NK-92 (cell line): ENCODE results near the gene ARR3.
"Not testable (repeated sequence)": the region's sequence is repeated elsewhere in the genome, so short reads cannot be mapped to it uniquely, and the experiment has no call there.

ENCODE experiments used
- DNase-seq: peaks from one replicate; lab custom pipeline; 2025; ENCODE audit not compliant: unreplicated experiment; lab: John Stamatoyannopoulos, UW

The ARR3 gene

GRCh38 chrX:70279081-70279480 lies 10.9 kb downstream of the ARR3 start:
- no peak for DNase-seq

- no peak for DNase-seq
Measured at GRCh38 chrX:70280573-70280972, 12.4 kb downstream of the ARR3 start.

- no peak for DNase-seq
Measured at GRCh38 chrX:70281951-70282350, 13.8 kb downstream of the ARR3 start, which contains the start of gene RAB41. TSS of gene RAB41 (plus strand) at chrX:70282172. CDS start at chrX:70282218, 46 bp downstream.

GRCh38 chrX:70289168-70289792 lies 21.1 kb downstream of the ARR3 start:
- DNase-seq = no peak

GRCh38 chrX:70289793-70290770 lies 21.9 kb downstream of the ARR3 start, which contains the start of the genes KIF4A and PDZD11:
TSS of gene KIF4A (plus strand) at chrX:70290104. CDS start at chrX:70290459, 355 bp downstream.
TSS of gene PDZD11 (minus strand) at chrX:70289927. CDS start at chrX:70289341, 586 bp downstream.
- no peak for DNase-seq

GRCh38 chrX:70292788-70293187 lies 24.7 kb downstream of the ARR3 start:
- DNase-seq = no peak

GRCh38 chrX:70293621-70294020 lies 25.5 kb downstream of the ARR3 start:
- no peak for DNase-seq

- no peak for DNase-seq
Measured at GRCh38 chrX:70301716-70302115, 33.6 kb downstream of the ARR3 start.

GRCh38 chrX:70313503-70313902 lies 45.4 kb downstream of the ARR3 start:
- no peak for DNase-seq

GRCh38 chrX:70322784-70323183 lies 54.6 kb downstream of the ARR3 start:
- no peak for DNase-seq

- not testable (repeated sequence) for DNase-seq
Measured at GRCh38 chrX:70323628-70324027, 55.5 kb downstream of the ARR3 start.

GRCh38 chrX:70324326-70324725 lies 56.2 kb downstream of the ARR3 start:
- no peak for DNase-seq

GRCh38 chrX:70331161-70331560 lies 63.0 kb downstream of the ARR3 start:
- DNase-seq = no peak
